IPS-18c (cell line): ENCODE data around the gene PITX2.

Experiments used
- H3K4me3 ChIP-seq: 2 replicates; pipeline ENCODE4 v1.7.0; 2013; ENCODE audit warnings: low read depth, mild to moderate bottlenecking, low read length, moderate library complexity; ENCODE audit not compliant: insufficient read depth
- H3K9me3 ChIP-seq: one replicate; pipeline ENCODE4 v1.6.1; 2013; ENCODE audit warnings: mild to moderate bottlenecking, low read length, moderate library complexity; ENCODE audit not compliant: control insufficient read depth, insufficient read depth

The PITX2 gene

GRCh38 chr4:110638089-110638746, 15.3 kb upstream of the PITX2 start:
- peak overlapping the region; percentile 75; the same call in 1 of the 2 replicates for H3K4me3 ChIP-seq
- no peaks in the 10 kb centered on the region for H3K9me3 ChIP-seq

GRCh38 chr4:110637408-110638088, 14.7 kb upstream of the PITX2 start:
- Histone ChIP-seq H3K4me3 (peak overlapping the region; percentile 75), H3K9me3 (peaks cover 2% of the 10 kb centered on the region)

GRCh38 chr4:110636680-110637407, 14.0 kb upstream of the PITX2 start:
- Histone ChIP-seq H3K4me3 (peak overlapping the region; percentile 75), H3K9me3 (peaks cover 2% of the 10 kb centered on the region)

DNA sequence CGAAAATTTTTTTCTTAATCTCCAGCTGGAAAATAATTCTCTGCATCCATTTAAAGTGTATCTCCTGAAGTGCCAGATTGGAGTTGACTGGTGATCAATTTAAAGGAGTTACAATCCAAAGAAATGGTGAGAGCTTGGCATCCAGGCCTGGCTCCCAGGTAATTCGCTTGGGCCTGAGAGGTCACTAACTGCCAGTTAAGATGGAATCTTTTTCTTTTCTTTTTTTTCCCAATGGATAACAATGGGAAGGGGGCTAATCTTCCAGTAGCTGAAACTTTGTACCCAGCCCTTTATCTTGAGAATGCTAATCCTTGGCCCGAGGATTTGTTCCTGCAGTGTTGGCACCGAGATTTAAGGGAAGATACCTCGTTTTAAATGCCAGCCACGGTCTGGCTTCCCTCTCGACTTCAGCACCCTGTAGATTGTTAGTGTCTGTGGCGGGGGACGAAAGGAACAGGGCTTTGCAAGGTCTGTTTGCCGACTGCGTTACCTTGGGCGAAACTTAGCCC, 13.3 kb upstream of the PITX2 start:
- Histone ChIP-seq H3K9me3 (peaks cover 2% of the 10 kb centered on the region), H3K4me3 (peak overlapping the region; percentile 75)

GRCh38 chr4:110635163-110635865, 12.4 kb upstream of the PITX2 start:
- Histone ChIP-seq H3K9me3 (peaks cover 2% of the 10 kb centered on the region), H3K4me3 (no peak overlapping the region)

GRCh38 chr4:110634350-110635162, 11.7 kb upstream of the PITX2 start:
- H3K9me3 ChIP-seq: peaks cover 2% of the 10 kb centered on the region
- no peak overlapping the region for H3K4me3 ChIP-seq

DNA sequence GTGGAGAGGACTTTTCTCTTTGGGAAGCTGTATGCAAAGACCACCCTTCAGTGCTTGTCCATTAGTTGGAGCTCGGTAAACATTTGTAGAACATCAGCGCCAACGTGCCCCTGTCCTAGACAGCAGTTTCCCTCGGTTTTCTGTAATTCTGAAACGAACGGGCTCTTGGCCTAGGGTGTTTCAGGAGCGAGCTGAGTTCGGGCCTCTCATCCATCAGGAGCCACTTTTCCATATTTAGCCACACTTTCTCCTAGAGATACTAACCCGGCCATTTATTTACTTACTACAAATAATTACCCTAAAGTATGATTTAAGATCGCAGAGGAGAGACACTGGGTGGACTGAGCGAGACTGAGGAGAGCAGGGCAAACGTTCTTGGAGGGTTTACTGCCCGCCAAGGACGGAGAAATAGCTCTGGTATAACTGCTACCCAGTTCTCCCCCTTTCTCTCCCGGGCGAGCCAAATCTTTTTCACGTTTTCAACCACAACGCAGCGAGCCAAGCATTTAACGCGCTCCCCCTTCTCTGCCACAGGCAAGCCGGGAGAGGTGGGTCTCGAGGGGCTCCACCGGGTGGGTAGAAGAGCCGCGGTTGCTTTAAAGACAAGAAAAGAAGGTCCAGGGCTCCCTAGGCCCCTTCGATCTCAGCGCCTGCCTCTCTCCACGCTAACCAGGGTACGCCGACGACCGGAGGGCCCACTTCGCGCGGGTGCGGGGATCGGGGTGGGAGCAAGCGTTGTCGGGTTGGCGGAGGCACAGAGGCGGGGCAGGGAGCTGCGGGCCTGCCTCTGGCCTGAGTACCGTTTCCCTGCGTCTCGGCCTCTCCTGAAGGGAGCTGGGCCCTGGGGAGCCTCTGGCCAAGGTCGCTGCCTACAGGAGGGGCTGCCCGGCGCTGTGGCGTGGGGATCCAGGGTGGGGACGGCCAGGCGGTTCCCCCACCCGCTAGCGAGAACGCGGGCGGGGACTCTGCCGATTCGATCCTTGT, 10.8 kb upstream of the PITX2 start:
- Histone ChIP-seq H3K9me3 (peaks cover 2% of the 10 kb centered on the region), H3K4me3 (peak overlapping the region; percentile 28; the same call in 1 of the 2 replicates)

GRCh38 chr4:110632506-110633357, 9.9 kb upstream of the PITX2 start:
- H3K9me3 ChIP-seq: peaks cover 2% of the 10 kb centered on the region
- peak overlapping the region; percentile 43 for H3K4me3 ChIP-seq

DNA sequence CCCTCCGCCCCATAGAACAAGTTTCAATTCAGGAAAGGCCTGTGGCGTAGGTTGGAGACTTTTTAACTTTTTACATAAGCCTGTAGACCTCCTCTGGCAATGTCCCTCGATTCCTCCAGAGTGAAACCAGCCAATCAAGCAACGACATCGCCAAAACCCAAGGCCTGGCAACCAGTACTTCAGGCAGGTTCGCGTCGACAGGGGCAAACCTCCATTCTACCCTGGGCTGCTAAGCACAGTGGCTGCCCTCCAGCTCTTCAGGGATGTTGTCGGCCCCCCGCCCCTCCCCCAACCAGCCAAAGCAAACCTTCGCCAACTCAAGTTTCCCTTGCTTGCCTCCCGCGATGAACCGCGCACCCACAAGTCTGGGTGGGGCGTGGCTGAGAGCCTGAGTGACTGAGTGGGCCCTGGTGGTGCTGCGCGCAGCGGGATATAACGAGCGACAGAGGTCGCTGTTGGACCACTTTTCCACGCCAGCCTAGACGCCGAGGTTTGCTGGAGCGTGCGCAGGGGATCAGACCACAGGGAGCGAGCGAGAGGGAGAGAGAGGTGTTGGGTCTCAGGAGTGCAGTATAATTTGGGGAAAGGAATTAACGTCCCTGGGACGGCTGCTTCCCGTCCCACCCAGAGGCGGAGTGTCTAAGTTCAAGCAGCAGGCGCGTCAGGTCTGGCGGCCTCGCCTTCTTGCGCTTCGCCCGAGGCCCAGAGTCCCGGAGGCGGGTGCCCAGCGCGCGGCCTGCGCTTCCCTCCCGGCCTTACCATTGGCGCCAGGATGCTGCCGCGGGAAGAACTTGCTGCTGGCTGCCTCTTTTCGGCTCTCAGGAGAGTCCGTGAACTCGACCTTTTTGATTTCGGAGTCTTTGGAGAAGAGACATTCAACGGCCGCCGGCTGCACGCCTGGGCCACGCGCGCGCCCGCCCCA, 9.0 kb upstream of the PITX2 start:
- Histone ChIP-seq H3K9me3 (peaks cover 2% of the 10 kb centered on the region), H3K4me3 (peak overlapping the region; percentile 43)

DNA sequence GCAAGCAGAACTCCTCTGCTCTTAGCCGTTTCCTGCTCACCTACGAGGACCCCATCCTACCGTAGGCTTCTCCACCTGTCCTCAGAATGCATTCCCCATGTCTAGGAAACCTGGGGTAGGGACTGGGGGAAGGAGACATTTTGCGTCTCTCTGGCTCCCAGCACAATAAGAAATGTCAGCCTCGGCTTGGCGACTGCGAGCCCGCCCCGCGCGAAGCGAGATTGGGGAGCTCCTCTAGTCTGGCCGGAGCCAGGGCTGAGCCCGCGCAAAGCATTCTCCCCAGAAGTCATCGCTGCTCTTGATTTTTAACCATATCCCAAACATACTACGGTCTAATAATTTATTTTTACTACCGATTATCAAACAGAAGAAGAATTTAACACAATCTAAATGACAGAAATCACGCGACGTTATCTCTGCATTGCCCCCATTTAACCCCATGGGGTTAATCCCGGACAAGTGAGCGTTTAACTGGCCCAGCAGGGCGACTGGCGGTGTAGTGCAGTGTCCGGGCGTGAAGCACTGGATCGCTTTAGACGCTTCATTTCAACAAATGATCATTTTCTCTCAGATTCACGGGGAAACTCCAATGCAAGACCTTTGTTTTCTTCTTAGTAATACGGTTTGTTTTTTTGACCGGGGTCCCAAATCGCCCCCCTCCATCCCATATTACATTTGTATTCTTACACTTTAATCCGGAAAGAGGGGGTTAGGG, 8.0 kb upstream of the PITX2 start:
- Histone ChIP-seq H3K9me3 (peaks cover 2% of the 10 kb centered on the region), H3K4me3 (no peak overlapping the region; the same call in 1 of the 2 replicates)

DNA sequence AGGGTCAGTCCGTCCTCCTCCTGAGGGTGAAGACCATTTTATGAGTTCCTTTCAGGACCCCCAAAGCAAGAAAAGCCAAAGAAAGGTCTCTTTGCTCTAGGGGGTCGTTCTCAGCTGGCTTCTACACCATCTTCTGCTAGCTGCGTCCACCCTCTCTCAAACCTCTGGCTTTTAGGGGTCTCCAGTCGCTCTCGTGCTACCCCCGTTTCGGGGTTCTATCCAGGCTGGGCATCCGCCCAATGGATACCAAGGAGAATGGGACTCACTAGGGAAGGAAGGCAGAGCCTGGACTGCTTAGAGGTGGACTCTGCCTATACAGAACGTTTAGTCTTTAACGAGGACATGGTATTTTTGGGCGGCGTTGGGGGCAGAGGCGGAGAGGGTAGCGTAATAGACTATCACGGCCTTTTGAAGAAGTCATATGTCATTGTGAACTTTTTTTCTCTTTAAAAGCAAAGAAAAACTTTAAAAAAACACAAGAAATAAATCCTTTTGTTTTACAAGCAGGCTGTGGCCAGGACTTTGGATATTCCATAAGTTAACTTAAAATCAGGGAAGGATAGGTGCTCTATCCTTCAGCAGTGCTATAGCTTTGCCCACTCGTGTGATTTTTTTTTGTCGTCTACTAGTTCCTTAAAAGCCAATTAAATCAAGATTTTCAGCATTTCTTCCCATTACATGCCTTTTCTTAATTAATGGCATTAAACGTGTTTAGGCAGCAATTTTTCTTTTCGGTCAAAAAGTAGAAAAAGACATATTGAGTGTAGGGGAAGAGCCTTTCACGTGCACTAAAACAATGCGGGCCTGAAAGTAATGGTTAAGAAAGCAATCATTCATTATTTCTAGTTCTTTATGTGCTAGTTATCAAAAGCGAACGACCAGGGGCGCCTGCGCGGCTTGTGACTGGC, 7.2 kb upstream of the PITX2 start:
- peaks cover 2% of the 10 kb centered on the region for H3K9me3 ChIP-seq
- no peak overlapping the region; the same call in 1 of the 2 replicates for H3K4me3 ChIP-seq

DNA sequence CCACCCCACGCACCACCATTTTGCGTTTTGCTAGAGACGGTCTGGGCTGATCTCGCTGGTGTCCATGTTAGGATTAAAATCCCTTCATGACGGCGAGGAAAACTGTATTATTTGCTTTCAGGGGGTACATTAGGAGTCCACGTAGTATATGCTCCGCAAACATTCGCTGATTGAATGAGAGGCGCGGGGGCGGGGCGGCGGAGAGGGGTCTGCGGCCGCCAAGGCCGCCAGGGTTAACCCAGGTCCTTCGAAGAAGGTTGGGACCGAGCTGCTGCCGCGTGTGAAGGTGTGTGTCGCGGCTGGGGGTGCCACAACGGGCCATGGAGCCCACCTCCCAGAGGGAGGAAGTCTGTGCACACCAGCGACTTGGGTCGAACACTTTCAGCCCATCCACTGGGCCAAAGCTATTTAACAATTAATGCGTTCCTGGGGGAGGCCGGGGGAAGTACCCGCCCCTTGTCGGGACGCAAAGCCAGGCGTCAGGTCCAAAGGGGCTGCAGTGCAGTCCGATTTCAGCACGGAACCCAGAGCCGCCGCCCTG, 6.4 kb upstream of the PITX2 start:
- Histone ChIP-seq H3K4me3 (peak overlapping the region; percentile 32), H3K9me3 (peaks cover 2% of the 10 kb centered on the region)
